HG03039 (cell line): Measurements from ENCODE around the gene JAKMIP3.

Source experiments
- ATAC-seq: cut with Tn5 transposase; IDR thresholded peaks from one replicate; pipeline ENCODE4 v1.9.1; 2021; ENCODE audit warnings: mild to moderate bottlenecking, moderate library complexity; ENCODE audit not compliant: unreplicated experiment

Gene JAKMIP3

GRCh38 chr10:132110111-132110521 lies 44.4 kb downstream of the JAKMIP3 start:
- ATAC-seq = no peak

GRCh38 chr10:132110713-132111112 lies 45.0 kb downstream of the JAKMIP3 start:
- ATAC-seq = no peak

- ATAC-seq = no peak
Measured at GRCh38 chr10:132111121-132111731, 45.5 kb downstream of the JAKMIP3 start.

GRCh38 chr10:132111871-132112341 lies 46.2 kb downstream of the JAKMIP3 start:
- ATAC-seq = no peak

- ATAC-seq = no peak
Measured at GRCh38 chr10:132112611-132113010, 46.9 kb downstream of the JAKMIP3 start.

GRCh38 chr10:132113206-132113605 lies 47.5 kb downstream of the JAKMIP3 start:
- ATAC-seq = no peak

GRCh38 chr10:132113766-132114365 lies 48.1 kb downstream of the JAKMIP3 start:
- no peak for ATAC-seq

- ATAC-seq = no peak
Measured at GRCh38 chr10:132114953-132115520, 49.3 kb downstream of the JAKMIP3 start.
